MM.1S (cell line): ENCODE data around the gene SLC16A12.
"Not testable (repeated sequence)": the region's sequence is repeated elsewhere in the genome, so short reads cannot be mapped to it uniquely, and the experiment has no call there.

Experiments used
- DNase-seq: peaks from one replicate; pipeline ENCODE4 v3.0.0-alpha.2; 2015
- H2AFZ ChIP-seq: fragments of 300-600 bp; sonication (generic); 2 replicates; pipeline ENCODE4 v1.6.0; 2016; ENCODE audit warnings: antibody characterized with exemption, low read length
- H3F3A ChIP-seq: fragments of 300-600 bp; sonication (generic); 2 replicates; pipeline ENCODE4 v1.6.1; 2016; ENCODE audit warnings: mild to moderate bottlenecking, antibody characterized with exemption, low read length, moderate library complexity, mixed read lengths; ENCODE audit not compliant: insufficient read depth
- H3K27ac ChIP-seq: fragments of 300-600 bp; sonication (generic); 2 replicates; pipeline ENCODE4 v1.5.1; 2016; ENCODE audit warnings: mild to moderate bottlenecking, low read length
- H3K27me3 ChIP-seq: fragments of 300-600 bp; sonication (generic); replicated peaks from 2 replicates; pipeline ENCODE4 v1.6.0; 2016; ENCODE audit warnings: low read length; ENCODE audit not compliant: insufficient read depth
- H3K36me3 ChIP-seq: fragments of 300-600 bp; sonication (generic); replicated peaks from 2 replicates; pipeline ENCODE4 v1.6.1; 2016; ENCODE audit warnings: mild to moderate bottlenecking, low read length, mixed read lengths; ENCODE audit not compliant: insufficient read depth
- H3K4me1 ChIP-seq: fragments of 300-600 bp; sonication (generic); 2 replicates; pipeline ENCODE4 v1.6.1; 2016; ENCODE audit warnings: low read length, mixed read lengths
- H3K4me2 ChIP-seq: fragments of 300-600 bp; sonication (generic); 2 replicates; pipeline ENCODE4 v1.6.0; 2016; ENCODE audit warnings: low read depth, low read length
- H3K4me3 ChIP-seq: fragments of 300-600 bp; sonication (generic); 2 replicates; pipeline ENCODE4 v1.5.1; 2016; ENCODE audit warnings: low read length, mixed read lengths
- H3K79me2 ChIP-seq: fragments of 300-600 bp; sonication (generic); 2 replicates; pipeline ENCODE4 v1.6.1; 2016; ENCODE audit warnings: mixed run types, low read length, mixed read lengths
- H3K9ac ChIP-seq: fragments of 300-600 bp; sonication (generic); 2 replicates; pipeline ENCODE4 v1.6.1; 2016; ENCODE audit warnings: low read length, mixed read lengths
- H3K9me2 ChIP-seq: fragments of 300-600 bp; sonication (generic); replicated peaks from 2 replicates; pipeline ENCODE4 v1.6.1; 2016; ENCODE audit warnings: mild to moderate bottlenecking, low read length, mixed read lengths; ENCODE audit not compliant: insufficient read depth
- H3K9me3 ChIP-seq: fragments of 300-600 bp; sonication (generic); replicated peaks from 2 replicates; pipeline ENCODE4 v1.6.1; 2016; ENCODE audit warnings: mild to moderate bottlenecking, low read length, mixed read lengths; ENCODE audit not compliant: insufficient read depth
- H4K20me1 ChIP-seq: fragments of 300-600 bp; sonication (generic); 2 replicates; pipeline ENCODE4 v1.6.1; 2016; ENCODE audit warnings: mild to moderate bottlenecking, low read length, moderate library complexity, mixed read lengths; ENCODE audit not compliant: insufficient read depth
- CTCF ChIP-seq: fragments of 300-600 bp; sonication (generic); IDR thresholded peaks from 2 replicates; pipeline ENCODE4 v1.5.1; 2016; ENCODE audit warnings: antibody characterized with exemption, low read length, mixed read lengths
- EZH2 ChIP-seq: fragments of 300-600 bp; sonication (generic); optimal IDR thresholded peaks from 2 replicates; pipeline ENCODE3; 2017; ENCODE audit warnings: low read depth, mild to moderate bottlenecking, antibody characterized with exemption, low read length, mixed read lengths
- EZH2phosphoT487 ChIP-seq: fragments of 300-600 bp; sonication (generic); IDR thresholded peaks from 2 replicates; pipeline ENCODE4 v1.6.1; 2018; ENCODE audit warnings: antibody characterized with exemption, low read length

Gene SLC16A12

DNA sequence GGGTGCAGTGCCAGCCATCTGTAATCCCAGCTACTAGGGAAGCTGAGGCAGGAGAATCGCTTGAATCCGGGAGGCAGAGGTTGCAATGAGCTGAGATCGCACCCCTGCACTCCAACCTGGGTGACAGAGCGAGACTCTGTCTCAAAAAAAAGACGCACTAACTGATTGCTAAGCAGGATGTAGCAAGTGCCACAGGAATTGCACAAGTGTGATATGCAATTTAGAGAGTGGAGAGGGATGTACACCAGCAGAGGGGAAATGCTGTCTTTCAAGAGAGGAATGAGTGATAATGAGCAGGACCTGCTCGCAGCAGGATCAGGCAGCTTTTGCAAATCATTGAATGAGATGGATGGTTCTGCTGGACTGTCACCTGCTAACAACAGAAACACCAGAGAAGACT lies 13.3 kb upstream of the SLC16A12 start:
- no peaks in the 10 kb centered on the region for H3K36me3 ChIP-seq
- no peak for TF ChIP-seq EZH2phosphoT487
- no peak for TF ChIP-seq CTCF
- TF ChIP-seq EZH2: no peak
- no peak overlapping the region for H3K9ac ChIP-seq
- H3K4me2 ChIP-seq: no peak overlapping the region
- H3K9me3 ChIP-seq: no peaks in the 10 kb centered on the region
- H3K27me3 ChIP-seq: no peaks in the 10 kb centered on the region
- H4K20me1 ChIP-seq: no peaks in the 10 kb centered on the region
- H3K4me3 ChIP-seq: no peak overlapping the region
- H3K27ac ChIP-seq: no peak overlapping the region
- H3K79me2 ChIP-seq: no peaks in the 10 kb centered on the region
- DNase-seq: no peak
- H3K9me2 ChIP-seq: no peaks in the 10 kb centered on the region
- no peak overlapping the region for H2AFZ ChIP-seq
- no peaks in the 10 kb centered on the region for H3K4me1 ChIP-seq
- H3F3A ChIP-seq: no peaks in the 10 kb centered on the region

DNA sequence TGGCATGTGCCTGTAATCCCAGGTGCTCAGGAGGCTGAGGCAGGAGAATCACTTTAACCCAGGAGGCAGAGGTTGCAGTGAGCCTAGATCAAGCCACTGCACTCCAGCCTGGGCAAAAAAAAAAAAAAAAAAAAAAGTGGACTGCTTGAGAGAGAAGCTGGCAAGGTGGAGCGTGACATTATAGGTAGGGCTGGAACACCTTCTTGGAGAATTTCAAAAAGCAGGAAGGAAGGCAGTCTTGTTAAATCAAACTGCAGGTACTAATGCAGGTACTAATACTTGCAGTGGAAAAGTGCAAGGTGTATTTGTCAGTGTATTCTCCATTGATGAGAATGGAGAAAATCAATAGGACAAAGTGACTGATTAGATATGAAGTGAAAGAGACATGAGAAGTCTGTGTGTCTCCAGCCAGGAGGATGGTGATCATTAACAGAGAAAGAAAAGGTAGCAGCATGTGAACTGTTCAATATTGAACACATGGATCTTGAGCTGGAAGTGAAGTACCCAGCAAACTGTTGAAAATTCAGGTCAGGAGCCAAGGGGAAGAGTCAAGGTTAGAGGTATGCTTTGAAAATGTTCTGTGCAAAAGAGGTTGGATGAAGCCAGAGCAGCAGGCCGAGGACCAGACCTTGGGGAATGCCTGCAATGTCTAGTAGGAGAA lies 12.6 kb upstream of the SLC16A12 start:
- H3K27ac ChIP-seq: no peak overlapping the region
- H2AFZ ChIP-seq: no peak overlapping the region
- no peaks in the 10 kb centered on the region for H3K36me3 ChIP-seq
- H3K9me3 ChIP-seq: no peaks in the 10 kb centered on the region
- DNase-seq: no peak
- no peaks in the 10 kb centered on the region for H3K4me1 ChIP-seq
- H3K27me3 ChIP-seq: no peaks in the 10 kb centered on the region
- no peak overlapping the region for H3K4me3 ChIP-seq
- no peaks in the 10 kb centered on the region for H4K20me1 ChIP-seq
- H3F3A ChIP-seq: no peaks in the 10 kb centered on the region
- no peak overlapping the region for H3K9ac ChIP-seq
- H3K9me2 ChIP-seq: no peaks in the 10 kb centered on the region
- TF ChIP-seq EZH2 (no peak), EZH2phosphoT487 (no peak), CTCF (no peak)
- no peaks in the 10 kb centered on the region for H3K79me2 ChIP-seq
- H3K4me2 ChIP-seq: no peak overlapping the region

GRCh38 chr10:89546651-89547050 lies 11.3 kb upstream of the SLC16A12 start:
- not testable (repeated sequence) for H3K4me1 ChIP-seq, H3K27me3 ChIP-seq, H3K4me2 ChIP-seq, H3K27ac ChIP-seq, H4K20me1 ChIP-seq, DNase-seq, H3K9ac ChIP-seq, H3F3A ChIP-seq, H3K4me3 ChIP-seq, H3K36me3 ChIP-seq, H3K79me2 ChIP-seq, H3K9me2 ChIP-seq, H3K9me3 ChIP-seq, H2AFZ ChIP-seq

- Histone ChIP-seq H3K4me2 (no peak overlapping the region), H3K9me3 (no peaks in the 10 kb centered on the region), H3K9me2 (no peaks in the 10 kb centered on the region), H3K4me1 (no peaks in the 10 kb centered on the region), H3K9ac (no peak overlapping the region), H4K20me1 (no peaks in the 10 kb centered on the region), H3K79me2 (no peaks in the 10 kb centered on the region), H3K36me3 (no peaks in the 10 kb centered on the region), H3K27ac (no peak overlapping the region), H3K4me3 (no peak overlapping the region), H2AFZ (no peak overlapping the region), H3K27me3 (no peaks in the 10 kb centered on the region), H3F3A (no peaks in the 10 kb centered on the region)
- DNase-seq: no peak
- TF ChIP-seq EZH2: no peak
- TF ChIP-seq EZH2phosphoT487: no peak
- no peak for TF ChIP-seq CTCF
Observed at GRCh38 chr10:89543841-89544240, 8.4 kb upstream of the SLC16A12 start.
